Mesenteric fat pad (tissue), 1 donor: Measurements from ENCODE around the gene DGCR6L. TPM values are rescaled to one million over a fixed set of nuclear protein-coding genes. Genes with fewer than 3 reads are reported as not detected.

Source experiments
- total RNA-seq: library from RNA; stranded (reverse); fragmentation: NEBNext Ultra II Directional; extraction: Animal tissue kit (Norgen Biotek cat#: 25700); gene quantifications from one replicate; pipeline ENCODE4 v1.2.1, GENCODE V29; 2021
- donor health status: DM: yes; HTN: yes; CAD: no.

The DGCR6L gene
- total RNA-seq, 1 donor from 2014 or later, result 25.7 TPM

Other genes with a start within 250 kb of the DGCR6L start
- 29.7 TPM for gene DGCR8, start 239.8 kb downstream of the DGCR6L start, total RNA-seq
- 75.9 TPM for gene RANBP1, start 204.0 kb downstream of the DGCR6L start, total RNA-seq
- 49.2 TPM for gene TRMT2A, start 202.8 kb downstream of the DGCR6L start, total RNA-seq
- gene ZDHHC8, start 188.3 kb downstream of the DGCR6L start, total RNA-seq, result 77.8 TPM
- gene CCDC188, start 169.0 kb downstream of the DGCR6L start, total RNA-seq, result 1.00 TPM
- 0.55 TPM for gene RTN4R, start 51.7 kb downstream of the DGCR6L start, total RNA-seq
- 5.2 TPM for gene ZNF74, start 74.1 kb upstream of the DGCR6L start, total RNA-seq
- gene SCARF2, start 117.8 kb upstream of the DGCR6L start, total RNA-seq, result 21.1 TPM
- gene KLHL22, start 175.7 kb upstream of the DGCR6L start, total RNA-seq, result 24.9 TPM
- 104 TPM for gene MED15, start 187.6 kb upstream of the DGCR6L start, total RNA-seq